Skeletal muscle tissue (tissue), 4 donors: ENCODE measurements around the gene IQSEC2. TPM values are rescaled to one million over a fixed set of nuclear protein-coding genes. Genes with fewer than 3 reads are reported as not detected.
A peak's percentile ranks its signal among the peaks of the same experiment; 100 is the strongest.

Experiments
- H3K27ac ChIP-seq: one replicate; pipeline ENCODE4 v1.7.0; 2013; ENCODE audit warnings: mild to moderate bottlenecking, low read depth, low read length, inconsistent platforms
- H3K27me3 ChIP-seq, 3 donors: one replicate each; pipeline ENCODE4 v1.7.0; 2013; ENCODE audit warnings: low read length in 3 of 3; ENCODE audit not compliant: control insufficient read depth in 3 of 3, insufficient read depth in 3 of 3
- H3K36me3 ChIP-seq, 3 donors: one replicate each; pipeline ENCODE4 v1.7.0; 2013; ENCODE audit warnings: low read length in 3 of 3; ENCODE audit not compliant: control insufficient read depth in 3 of 3, insufficient read depth in 3 of 3
- H3K4me1 ChIP-seq, 3 donors: one replicate each; pipeline ENCODE4 v1.7.0; 2013; ENCODE audit warnings: low read length in 3 of 3, mild to moderate bottlenecking in 3 of 3; ENCODE audit not compliant: control insufficient read depth in 3 of 3, insufficient read depth in 3 of 3
- H3K4me3 ChIP-seq, 3 donors: one replicate each; pipeline ENCODE4 v1.7.0; 2013; ENCODE audit warnings: low read length in 3 of 3
- H3K9ac ChIP-seq, 3 donors: one replicate each; pipeline ENCODE4 v1.7.0; 2013; ENCODE audit warnings: low read length in 3 of 3, mild to moderate bottlenecking in 3 of 3, moderate library complexity in 2 of 3, low read depth in 1 of 3
- H3K9me3 ChIP-seq, 3 donors: one replicate each; pipeline ENCODE4 v1.7.0; 2013; ENCODE audit warnings: low read length in 3 of 3; ENCODE audit not compliant: control insufficient read depth in 3 of 3
- total RNA-seq: library from RNA; depleted of rRNA; stranded (reverse); fragments of >200 nt; gene quantifications from one replicate; pipeline ENCODE4 v1.2.3, GENCODE V29; 2014
- donor health status: Osteomylitis.

The IQSEC2 gene
- total RNA-seq, 1 donor from 2014 or later: 3.1 TPM

- Histone ChIP-seq H3K4me3 (no peak overlapping the region), H3K9ac (no peak overlapping the region), H3K4me1 (peaks cover 0 to 2% (median 2%) of the 10 kb centered on the region in 3 donors), H3K36me3 (no peaks in the 10 kb centered on the region), H3K27ac (no peak overlapping the region), H3K27me3 (peaks cover 0 to 13% (median 0%) of the 10 kb centered on the region in 3 donors), H3K9me3 (no peaks in the 10 kb centered on the region)
Observed at GRCh38 chrX:53269536-53270107, 11.8 kb downstream of the IQSEC2 start.

DNA sequence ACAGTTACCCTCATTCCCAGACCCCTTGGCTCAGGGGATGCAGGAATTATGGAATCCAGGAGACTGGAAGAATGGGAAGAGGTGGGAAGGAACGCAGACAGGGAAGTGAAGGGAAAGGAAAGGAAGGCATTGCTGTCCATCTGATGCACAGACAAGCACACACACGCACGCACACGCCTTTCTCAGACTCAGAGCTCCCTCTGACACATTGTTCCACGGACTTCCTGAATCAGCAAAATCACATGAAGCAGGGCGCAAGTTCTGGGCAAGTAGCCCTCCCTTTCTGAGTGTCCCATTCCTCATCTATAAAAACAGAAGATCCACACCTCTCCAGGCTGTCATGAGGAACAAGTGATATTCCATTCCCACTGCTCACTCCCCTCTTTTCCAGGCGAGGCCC, 13.2 kb downstream of the IQSEC2 start:
- H3K9me3 ChIP-seq: no peaks in the 10 kb centered on the region
- H3K9ac ChIP-seq: no peak overlapping the region
- H3K4me1 ChIP-seq: peaks cover 0 to 2% (median 2%) of the 10 kb centered on the region in 3 donors
- no peak overlapping the region for H3K4me3 ChIP-seq
- H3K27ac ChIP-seq: no peak overlapping the region
- H3K36me3 ChIP-seq: no peaks in the 10 kb centered on the region
- peaks cover 0 to 18% (median 0%) of the 10 kb centered on the region in 3 donors for H3K27me3 ChIP-seq

- H3K4me1 ChIP-seq: peaks cover 0 to 2% (median 2%) of the 10 kb centered on the region in 3 donors
Observed at GRCh38 chrX:53266914-53267313, 14.5 kb downstream of the IQSEC2 start.

GRCh38 chrX:53265771-53266574, 15.4 kb downstream of the IQSEC2 start:
- no peak overlapping the region for H3K9ac ChIP-seq
- H3K9me3 ChIP-seq: no peaks in the 10 kb centered on the region
- H3K27me3 ChIP-seq: peaks cover 0 to 30% (median 0%) of the 10 kb centered on the region in 3 donors
- H3K36me3 ChIP-seq: no peaks in the 10 kb centered on the region
- no peak overlapping the region for H3K4me3 ChIP-seq
- peaks cover 0 to 2% (median 2%) of the 10 kb centered on the region in 3 donors for H3K4me1 ChIP-seq
- H3K27ac ChIP-seq: peak overlapping the region; percentile 51

More at GRCh38 chrX:53266914-53267313, 14.5 kb downstream of the IQSEC2 start:
- Histone ChIP-seq H3K9me3 (no peaks in the 10 kb centered on the region), H3K27ac (no peak overlapping the region), H3K27me3 (peaks cover 0 to 27% (median 0%) of the 10 kb centered on the region in 3 donors), H3K36me3 (no peaks in the 10 kb centered on the region), H3K9ac (no peak overlapping the region), H3K4me3 (no peak overlapping the region)

DNA sequence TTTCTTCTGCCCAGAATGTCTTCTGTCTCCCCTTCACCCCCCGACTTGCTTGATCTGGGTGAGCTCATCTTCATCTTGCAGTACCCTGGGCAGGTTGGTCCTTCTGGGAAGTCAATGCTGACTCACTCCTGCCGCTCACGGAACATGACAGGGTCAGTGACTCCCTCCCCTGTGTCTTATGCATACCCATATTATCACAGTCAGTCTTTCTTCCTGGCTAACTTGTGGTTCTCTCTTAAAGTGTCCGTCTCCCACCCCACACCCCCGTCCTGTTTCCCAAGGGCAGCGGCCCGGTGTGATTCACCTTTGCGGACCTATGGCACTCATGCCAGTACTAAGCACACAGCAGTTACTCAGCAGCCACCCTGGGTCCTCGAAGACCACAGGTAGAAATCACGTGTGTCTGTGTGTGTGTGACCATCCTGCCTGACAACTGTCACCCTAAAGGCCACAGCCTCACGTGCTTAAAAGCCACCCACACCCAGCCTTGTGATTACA, 17.7 kb downstream of the IQSEC2 start:
- H3K4me3 ChIP-seq: no peak overlapping the region
- no peak overlapping the region for H3K27ac ChIP-seq
- H3K36me3 ChIP-seq: no peaks in the 10 kb centered on the region
- H3K4me1 ChIP-seq: peaks cover 0 to 2% (median 2%) of the 10 kb centered on the region in 3 donors
- H3K27me3 ChIP-seq: peaks cover 0 to 40% (median 0%) of the 10 kb centered on the region in 3 donors
- no peaks in the 10 kb centered on the region for H3K9me3 ChIP-seq
- H3K9ac ChIP-seq: no peak overlapping the region

- peaks cover 0 to 2% (median 2%) of the 10 kb centered on the region in 3 donors for H3K4me1 ChIP-seq
- H3K9ac ChIP-seq: no peak overlapping the region
Observed at GRCh38 chrX:53262918-53263394, 18.4 kb downstream of the IQSEC2 start.

DNA sequence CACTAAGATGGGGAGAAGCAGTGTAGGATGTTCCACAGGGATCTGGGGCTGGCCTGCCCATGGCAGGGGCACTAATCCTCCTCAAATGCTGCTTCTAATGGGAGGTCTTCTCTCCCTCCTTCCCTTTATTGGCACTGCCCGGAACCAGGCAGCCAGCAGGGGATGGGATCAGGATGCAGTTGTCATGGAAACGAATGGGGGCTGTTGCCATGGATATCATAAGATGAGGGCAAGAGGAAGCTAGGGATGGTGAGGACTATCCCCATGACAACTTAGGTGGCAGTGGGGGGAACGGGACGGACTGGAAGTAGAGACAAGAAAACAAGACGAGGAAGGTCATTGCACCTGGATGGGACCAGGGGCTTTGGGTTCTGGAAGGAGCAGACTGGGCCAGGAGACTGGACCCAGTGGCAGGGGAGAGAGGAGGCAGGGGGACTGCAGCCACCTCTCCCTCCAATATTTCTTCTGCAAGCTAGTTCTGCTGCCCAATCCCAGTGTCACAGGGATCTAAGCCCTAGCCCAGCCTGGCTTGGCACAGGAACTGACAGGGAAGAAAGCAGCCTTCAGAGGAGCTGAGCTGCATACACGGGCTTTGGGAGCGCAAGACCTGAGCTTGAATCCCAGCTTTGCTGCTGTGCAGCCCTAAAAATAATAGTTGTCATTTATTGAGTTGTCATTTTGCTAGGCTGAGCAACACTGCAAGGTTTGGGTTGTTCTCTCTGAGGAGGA, 19.0 kb downstream of the IQSEC2 start:
- Histone ChIP-seq H3K4me3 (no peak overlapping the region), H3K9me3 (no peaks in the 10 kb centered on the region), H3K27me3 (peaks cover 0 to 35% (median 0%) of the 10 kb centered on the region in 3 donors), H3K27ac (no peak overlapping the region), H3K36me3 (no peaks in the 10 kb centered on the region), H3K9ac (no peak overlapping the region), H3K4me1 (peaks cover 0 to 2% (median 2%) of the 10 kb centered on the region in 3 donors)

More at GRCh38 chrX:53262918-53263394, 18.4 kb downstream of the IQSEC2 start:
- Histone ChIP-seq H3K27ac (no peak overlapping the region), H3K36me3 (no peaks in the 10 kb centered on the region), H3K9me3 (no peaks in the 10 kb centered on the region), H3K27me3 (peaks cover 0 to 39% (median 0%) of the 10 kb centered on the region in 3 donors), H3K4me3 (no peak overlapping the region)

- H3K9ac ChIP-seq: no peak overlapping the region
- H3K4me3 ChIP-seq: no peak overlapping the region
- H3K36me3 ChIP-seq: no peaks in the 10 kb centered on the region
- peaks cover 0 to 37% (median 0%) of the 10 kb centered on the region in 3 donors for H3K27me3 ChIP-seq
- H3K27ac ChIP-seq: no peak overlapping the region
- H3K4me1 ChIP-seq: peaks cover 0 to 2% (median 0%) of the 10 kb centered on the region in 3 donors
- no peaks in the 10 kb centered on the region for H3K9me3 ChIP-seq
Observed at GRCh38 chrX:53261355-53261972, 19.9 kb downstream of the IQSEC2 start.

- Histone ChIP-seq H3K27me3 (peaks cover 0 to 37% (median 0%) of the 10 kb centered on the region in 3 donors), H3K4me3 (no peak overlapping the region), H3K4me1 (no peaks in the 10 kb centered on the region), H3K9ac (no peak overlapping the region), H3K27ac (no peak overlapping the region), H3K9me3 (no peaks in the 10 kb centered on the region), H3K36me3 (no peaks in the 10 kb centered on the region)
Observed at GRCh38 chrX:53260836-53261235, 20.5 kb downstream of the IQSEC2 start.
